GM12892 (cell line): ENCODE data around the gene PVR.

Experiments used
- POLR2A ChIP-seq: IDR thresholded peaks from 2 replicates; pipeline ENCODE4 v1.6.1; 2011; ENCODE audit warnings: low read depth, low read length, control low read depth
- POLR2AphosphoS5 ChIP-seq: IDR thresholded peaks from 2 replicates; pipeline ENCODE4 v1.6.1; 2011; ENCODE audit warnings: low read depth, low read length, control low read depth
- TAF1 ChIP-seq: IDR thresholded peaks from 2 replicates; pipeline ENCODE4 v1.6.1; 2011; ENCODE audit warnings: low read depth, mild to moderate bottlenecking, control low read depth, low read length, borderline replicate concordance

DNA sequence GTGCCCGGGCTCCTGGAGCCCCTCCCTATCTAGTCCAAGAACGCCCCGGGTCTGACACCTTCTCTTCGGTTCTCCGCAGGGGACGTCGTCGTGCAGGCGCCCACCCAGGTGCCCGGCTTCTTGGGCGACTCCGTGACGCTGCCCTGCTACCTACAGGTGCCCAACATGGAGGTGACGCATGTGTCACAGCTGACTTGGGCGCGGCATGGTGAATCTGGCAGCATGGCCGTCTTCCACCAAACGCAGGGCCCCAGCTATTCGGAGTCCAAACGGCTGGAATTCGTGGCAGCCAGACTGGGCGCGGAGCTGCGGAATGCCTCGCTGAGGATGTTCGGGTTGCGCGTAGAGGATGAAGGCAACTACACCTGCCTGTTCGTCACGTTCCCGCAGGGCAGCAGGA lies 3.4 kb downstream of the PVR start:
- TF ChIP-seq POLR2A (no peak), TAF1 (no peak), POLR2AphosphoS5 (no peak)
